ENCODE results near the gene PER1. TPM values are rescaled to one million over a fixed set of nuclear protein-coding genes. Genes with fewer than 3 reads are reported as not detected.

Gene PER1
- total RNA-seq, 2 donors from 2014 or later, result 19.7 to 43.6 TPM

- H3K36me3 ChIP-seq, result no peaks in the 10 kb centered on the region
- H3K9ac ChIP-seq (ENCODE audit: low read depth in 2 of 2, low read length in 2 of 2), result no peak overlapping the region
- no peaks in the 10 kb centered on the region for H3K4me1 ChIP-seq
- no peaks in the 10 kb centered on the region for H3K27me3 ChIP-seq
- DNase-seq, result no peak
- TF ChIP-seq CTCF (IDR thresholded peaks at IDR 0.05), result no peak
- no peak overlapping the region for H3K27ac ChIP-seq
- intact Hi-C loops (cut with DNase I), result no loop called here
- no peak overlapping the region for H3K4me3 ChIP-seq
- no peaks in the 10 kb centered on the region for H3K9me3 ChIP-seq
These were observed 51.4 kb downstream of the PER1 start for GRCh38 chr17:8100763-8101162.

- Histone ChIP-seq H3K27me3 (no peaks in the 10 kb centered on the region), H3K9me3 (no peaks in the 10 kb centered on the region), H3K27ac (no peak overlapping the region), H3K4me3 (no peak overlapping the region), H3K4me1 (no peaks in the 10 kb centered on the region), H3K36me3 (no peaks in the 10 kb centered on the region), H3K9ac (ENCODE audit: low read depth in 2 of 2, low read length in 2 of 2) (no peak overlapping the region)
- TF ChIP-seq CTCF (IDR thresholded peaks at IDR 0.05), result no peak
- intact Hi-C loops (cut with DNase I), result no loop called here
- DNase-seq, result no peak
These were observed 52.1 kb downstream of the PER1 start for GRCh38 chr17:8100111-8100510.

GRCh38 chr17:8096541-8096940 lies 55.7 kb downstream of the PER1 start:
- DNase-seq, result no peak
- Histone ChIP-seq H3K4me3 (no peak overlapping the region), H3K9me3 (no peaks in the 10 kb centered on the region), H3K27me3 (no peaks in the 10 kb centered on the region), H3K27ac (no peak overlapping the region), H3K9ac (ENCODE audit: low read depth in 2 of 2, low read length in 2 of 2) (no peak overlapping the region), H3K4me1 (no peaks in the 10 kb centered on the region), H3K36me3 (no peaks in the 10 kb centered on the region)
- intact Hi-C loops (cut with DNase I), result no loop called here
- no peak for TF ChIP-seq CTCF (IDR thresholded peaks at IDR 0.05)

- Histone ChIP-seq H3K36me3 (no peaks in the 10 kb centered on the region), H3K27me3 (no peaks in the 10 kb centered on the region), H3K9me3 (no peaks in the 10 kb centered on the region), H3K4me1 (no peaks in the 10 kb centered on the region), H3K4me3 (no peak overlapping the region), H3K9ac (ENCODE audit: low read depth in 2 of 2, low read length in 2 of 2) (no peak overlapping the region), H3K27ac (no peak overlapping the region)
- DNase-seq, result no peak
- intact Hi-C loops (cut with DNase I), result no loop called here
- no peak for TF ChIP-seq CTCF (IDR thresholded peaks at IDR 0.05)
These were observed 56.8 kb downstream of the PER1 start for GRCh38 chr17:8095361-8095760.

- TF ChIP-seq CTCF (IDR thresholded peaks at IDR 0.05), result no peak
- no peaks in the 10 kb centered on the region for H3K27me3 ChIP-seq
- intact Hi-C loops (cut with DNase I), result no loop called here
- no peak overlapping the region for H3K4me3 ChIP-seq
- no peak overlapping the region for H3K9ac ChIP-seq (ENCODE audit: low read depth in 2 of 2, low read length in 2 of 2)
- H3K9me3 ChIP-seq, result no peaks in the 10 kb centered on the region
- H3K36me3 ChIP-seq, result no peaks in the 10 kb centered on the region
- H3K4me1 ChIP-seq, result no peaks in the 10 kb centered on the region
- DNase-seq, result no peak
- no peak overlapping the region for H3K27ac ChIP-seq
These were observed 61.0 kb downstream of the PER1 start for GRCh38 chr17:8091033-8091687.

Small RNAs within 50 kb of the gene (microRNA-seq; reads per million reads assigned to microRNA genes)
- gene MIR4521 (3.3 reads per million), gene MIR6883 (2.2 reads per million)

Other genes with a start within 250 kb of the PER1 start
- 1 to 10 TPM; 2.8 to 3.0 TPM for gene RNF227, start 236.1 kb downstream of the PER1 start, total RNA-seq
- 1 to 10 TPM; 1.1 to 2.6 TPM for gene KCNAB3, start 222.5 kb downstream of the PER1 start, total RNA-seq
- gene TRAPPC1, start 220.5 kb downstream of the PER1 start, total RNA-seq, result 100 to 1,000 TPM; 116 to 129 TPM
- 10 to 100 TPM; 23.9 to 40.6 TPM for gene CNTROB, start 220.2 kb downstream of the PER1 start, total RNA-seq
- gene GUCY2D, start 149.8 kb downstream of the PER1 start, total RNA-seq, result under 1 TPM; 0.21 to 0.37 TPM
- gene ALOX15B, start 113.3 kb downstream of the PER1 start, total RNA-seq, result under 1 TPM; 0.52 to 0.56 TPM
- under 1 TPM; 0.48 to 0.69 TPM for gene ALOX12B, start 64.7 kb downstream of the PER1 start, total RNA-seq
- not detected for gene ALOXE3, start 33.9 kb downstream of the PER1 start, total RNA-seq
- not detected for gene HES7, start 28.3 kb downstream of the PER1 start, total RNA-seq
- gene VAMP2, start 10.5 kb upstream of the PER1 start, total RNA-seq, result 10 to 100 TPM; 34.0 to 38.8 TPM
- gene TMEM107, start 24.0 kb upstream of the PER1 start, total RNA-seq, result 10 to 100 TPM; 13.2 to 17.0 TPM
- 10 to 100 TPM; 11.7 to 12.4 TPM for gene BORCS6, start 37.8 kb upstream of the PER1 start, total RNA-seq
- 10 to 100 TPM; 18.6 to 86.4 TPM for gene AURKB, start 58.2 kb upstream of the PER1 start, total RNA-seq
- 10 to 100 TPM; 30.5 to 42.3 TPM for gene CTC1, start 95.7 kb upstream of the PER1 start, total RNA-seq
- 10 to 100 TPM; 13.6 to 61.7 TPM for gene PFAS, start 96.9 kb upstream of the PER1 start, total RNA-seq
- 10 to 100 TPM; 16.8 to 26.5 TPM for gene RANGRF, start 136.3 kb upstream of the PER1 start, total RNA-seq
- 10 to 100 TPM in 1 of 2 donors, 1 to 10 TPM in 1; 4.0 to 11.6 TPM for gene SLC25A35, start 143.0 kb upstream of the PER1 start, total RNA-seq
- gene ARHGEF15, start 157.8 kb upstream of the PER1 start, total RNA-seq, result 1 to 10 TPM; 1.4 to 2.7 TPM
- not detected for gene ODF4, start 187.4 kb upstream of the PER1 start, total RNA-seq
- gene RPL26, start 230.8 kb upstream of the PER1 start, total RNA-seq, result 1,000 to 10,000 TPM; 1,223 to 1,367 TPM
- not detected for gene RNF222, start 245.4 kb upstream of the PER1 start, total RNA-seq

Measured in colonic mucosa (tissue), 4 donors.